OCI-LY7 (cell line): ENCODE data around the gene SNAPC4.

Experiments used
- CTCF ChIP-seq: fragments of 200-600 bp; sonication (generic); conservative IDR thresholded peaks from 2 replicates; pipeline ENCODE4 v1.5.1; 2014; ENCODE audit warnings: mild to moderate bottlenecking, antibody characterized with exemption, low read length, moderate library complexity, mixed read lengths
- EZH2phosphoT487 ChIP-seq: fragments of 200-600 bp; sonication (generic); IDR thresholded peaks from 2 replicates; pipeline ENCODE4 v1.6.1; 2018; ENCODE audit warnings: low read depth, borderline replicate concordance, mild to moderate bottlenecking, mixed run types, antibody characterized with exemption, low read length, moderate library complexity, mixed read lengths

GRCh38 chr9:136416427-136416826, 16.5 kb upstream of the SNAPC4 start:
- TF ChIP-seq CTCF (no peak), EZH2phosphoT487 (no peak)
